Suprapubic skin (tissue), 3 donors: ENCODE results near the gene TMEM116.

Source experiments
- CTCF ChIP-seq, 2 donors: fragments of 200-600 bp in 1 of 2; fragments of 450-650 bp in 1 of 2; sonication (generic) in 1 of 2; IDR thresholded peaks; one replicate each; pipeline ENCODE4 v1.5.1; 2016 to 2019; ENCODE audit warnings: antibody characterized with exemption in 2 of 2, mild to moderate bottlenecking in 1 of 2, moderate library complexity in 1 of 2
- POLR2A ChIP-seq, 2 donors: fragments of 450-650 bp; IDR thresholded peaks; one replicate each; pipeline ENCODE4 v1.6.1; 2017; ENCODE audit warnings: antibody characterized with exemption in 2 of 2, mild to moderate bottlenecking in 2 of 2, moderate library complexity in 2 of 2

- TF ChIP-seq CTCF (IDR thresholded peaks at IDR 0.05) (no peak), POLR2A (IDR thresholded peaks at IDR 0.05) (no peak)
These were observed 107.5 kb downstream of the TMEM116 start for GRCh38 chr12:111905502-111905901.
